Gastroesophageal sphincter (tissue), 4 donors: ENCODE results near the gene TEX48. TPM values are rescaled to one million over a fixed set of nuclear protein-coding genes. Genes with fewer than 3 reads are reported as not detected.

Source experiments
- ATAC-seq: fragments of 150-250 bp; one replicate; pipeline ENCODE4 v1.9.1; 2016; ENCODE audit warnings: mild to moderate bottlenecking, moderate library complexity
- H3K27ac ChIP-seq, 4 donors: fragments of 200-600 bp; sonication (generic) in 3 of 4; 1 replicate in 3 of 4; 2 replicates in 1 of 4; pipeline ENCODE4 v1.5.1; 2016 to 2019
- H3K27me3 ChIP-seq: fragments of 200-600 bp; sonication (generic); one replicate; pipeline ENCODE4 v1.5.1; 2019
- H3K36me3 ChIP-seq, 2 donors: fragments of 200-600 bp; sonication (generic); one replicate each; pipeline ENCODE4 v1.5.1; 2019; ENCODE audit warnings: control low read depth in 1 of 2
- H3K4me1 ChIP-seq, 3 donors: fragments of 200-600 bp; sonication (generic); 1 replicate in 2 of 3; 2 replicates in 1 of 3; pipeline ENCODE4 v1.5.1; 2016 to 2019; ENCODE audit warnings: control low read depth in 2 of 3
- H3K4me3 ChIP-seq, 2 donors: fragments of 200-600 bp; sonication (generic); one replicate each; pipeline ENCODE4 v1.5.1; 2019; ENCODE audit warnings: mild to moderate bottlenecking in 1 of 2, moderate library complexity in 1 of 2
- H3K9me3 ChIP-seq, 3 donors: fragments of 200-600 bp; sonication (generic); one replicate each; pipeline ENCODE4 v1.5.1; 2017 to 2019; ENCODE audit warnings: control low read depth in 2 of 3
- EP300 ChIP-seq: sonication (generic); formaldehyde crosslinking; IDR thresholded peaks from one replicate; pipeline ENCODE4 v1.6.1; 2017; ENCODE audit warnings: antibody characterized with exemption, mild to moderate bottlenecking
- POLR2A ChIP-seq, 2 donors: fragments of 450-650 bp; IDR thresholded peaks; one replicate each; pipeline ENCODE4 v1.6.1; 2017; ENCODE audit warnings: antibody characterized with exemption in 2 of 2, mild to moderate bottlenecking in 2 of 2, moderate library complexity in 1 of 2
- POLR2AphosphoS5 ChIP-seq: sonication (generic); formaldehyde crosslinking; IDR thresholded peaks from one replicate; pipeline ENCODE4 v1.6.1; 2017; ENCODE audit warnings: antibody characterized with exemption
- WGBS, 2 donors: methylation state at CpG; one replicate each; pipeline ENCODE4 v1.1.5; 2018; ENCODE audit warnings: low coverage in 1 of 2; 5-methylcytosine and 5-hydroxymethylcytosine counted together
- total RNA-seq, 4 donors: library from RNA; depleted of rRNA; stranded (reverse); fragments of >200 nt; gene quantifications; one replicate each; pipeline ENCODE4 v1.1.0, GENCODE V29; 2016
- TF ChIP-seq, protein P1 (sequence below), 4 experiments: fragments of 200-600 bp in 2 of 4; fragments of 450-650 bp in 2 of 4; sonication (generic) in 1 of 4; IDR thresholded peaks; one replicate each; pipeline ENCODE4 v1.5.1; 2017 to 2019; ENCODE audit warnings: antibody characterized with exemption in 4 of 4, mild to moderate bottlenecking in 2 of 4, moderate library complexity in 2 of 4

Gene TEX48
- total RNA-seq, 4 donors from 2014 or later, result not detected

DNA sequence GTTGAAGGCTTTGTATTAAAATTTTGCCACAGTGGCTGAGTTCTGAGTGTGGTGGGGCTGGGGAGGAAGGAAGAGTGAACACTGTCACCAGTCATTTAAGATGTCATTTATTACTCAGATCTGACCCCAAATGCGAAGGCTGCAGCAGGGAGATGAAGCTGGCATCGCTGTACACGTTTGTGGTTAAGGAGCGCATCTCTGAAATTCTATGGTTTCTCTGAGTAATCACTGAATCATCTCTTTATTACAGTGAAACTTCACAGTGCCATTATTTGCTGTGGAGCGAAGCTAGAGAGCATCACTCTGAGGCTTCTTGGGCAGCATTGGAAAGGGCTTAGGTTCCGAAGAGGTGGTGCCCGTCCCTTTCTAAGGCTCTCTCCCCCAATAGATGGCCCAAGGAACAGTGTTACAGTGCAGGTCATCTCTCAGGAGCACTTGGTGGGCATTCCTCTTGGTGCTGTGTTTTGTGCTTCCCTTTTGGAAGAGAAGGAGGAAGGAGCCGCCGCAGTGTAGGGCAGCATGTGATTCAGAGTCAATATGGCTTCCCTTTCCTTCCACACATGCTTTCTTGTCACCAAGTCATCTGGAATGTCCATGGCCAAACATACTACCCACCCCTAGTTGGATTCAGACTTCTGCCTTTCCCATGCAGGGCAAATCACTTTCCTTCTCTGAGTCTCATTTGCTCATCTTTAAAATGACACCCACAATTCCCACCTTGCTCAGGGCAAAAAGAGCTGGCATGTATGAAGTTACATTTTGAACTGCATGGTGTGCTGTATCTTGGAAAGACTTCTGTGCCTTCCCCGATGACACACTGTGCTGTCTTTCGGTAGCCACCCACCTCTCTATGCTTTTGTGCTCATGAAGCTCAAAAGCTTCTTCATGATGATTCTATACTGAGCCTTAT lies 9.3 kb upstream of the TEX48 start:
- no peak for TF ChIP-seq POLR2AphosphoS5
- TF ChIP-seq, protein P1, sequence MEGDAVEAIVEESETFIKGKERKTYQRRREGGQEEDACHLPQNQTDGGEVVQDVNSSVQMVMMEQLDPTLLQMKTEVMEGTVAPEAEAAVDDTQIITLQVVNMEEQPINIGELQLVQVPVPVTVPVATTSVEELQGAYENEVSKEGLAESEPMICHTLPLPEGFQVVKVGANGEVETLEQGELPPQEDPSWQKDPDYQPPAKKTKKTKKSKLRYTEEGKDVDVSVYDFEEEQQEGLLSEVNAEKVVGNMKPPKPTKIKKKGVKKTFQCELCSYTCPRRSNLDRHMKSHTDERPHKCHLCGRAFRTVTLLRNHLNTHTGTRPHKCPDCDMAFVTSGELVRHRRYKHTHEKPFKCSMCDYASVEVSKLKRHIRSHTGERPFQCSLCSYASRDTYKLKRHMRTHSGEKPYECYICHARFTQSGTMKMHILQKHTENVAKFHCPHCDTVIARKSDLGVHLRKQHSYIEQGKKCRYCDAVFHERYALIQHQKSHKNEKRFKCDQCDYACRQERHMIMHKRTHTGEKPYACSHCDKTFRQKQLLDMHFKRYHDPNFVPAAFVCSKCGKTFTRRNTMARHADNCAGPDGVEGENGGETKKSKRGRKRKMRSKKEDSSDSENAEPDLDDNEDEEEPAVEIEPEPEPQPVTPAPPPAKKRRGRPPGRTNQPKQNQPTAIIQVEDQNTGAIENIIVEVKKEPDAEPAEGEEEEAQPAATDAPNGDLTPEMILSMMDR (IDR thresholded peaks at IDR 0.05), result no peak
- no peak for TF ChIP-seq EP300
- no peak for TF ChIP-seq POLR2A (IDR thresholded peaks at IDR 0.05)
- no peaks in the 10 kb centered on the region for H3K36me3 ChIP-seq
- no peak overlapping the region for H3K4me3 ChIP-seq
- ATAC-seq, result no peak
- no peaks in the 10 kb centered on the region for H3K9me3 ChIP-seq
- 67 to 93% methylated on average over 6 to 9 of the region's 11 CpGs for WGBS, 2 donors
- H3K27ac ChIP-seq, result no peak overlapping the region
- H3K27me3 ChIP-seq, result no peaks in the 10 kb centered on the region
- no peaks in the 10 kb centered on the region for H3K4me1 ChIP-seq

DNA sequence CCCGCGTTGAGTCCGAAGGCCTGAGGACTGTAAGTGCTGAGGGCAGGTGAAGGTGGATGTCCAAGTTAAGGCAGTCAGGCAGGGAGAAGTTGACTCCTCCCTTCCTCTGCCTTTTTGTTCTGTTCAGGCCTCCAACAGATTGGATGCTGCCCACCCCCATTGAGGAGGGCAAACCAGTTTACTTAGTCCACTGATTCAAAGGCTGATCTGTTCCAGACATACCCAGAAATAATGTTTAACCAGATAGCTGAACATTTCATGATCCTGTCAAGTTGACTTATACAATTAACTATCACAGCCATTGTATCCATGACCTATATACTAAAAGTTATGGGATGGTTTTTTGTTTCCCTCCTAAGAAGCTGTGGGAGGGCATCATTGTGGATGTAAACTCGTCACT lies 8.3 kb upstream of the TEX48 start:
- WGBS, 2 donors, result 80 to 91% methylated on average over 1 of the region's 4 CpGs
- H3K4me3 ChIP-seq, result no peak overlapping the region
- TF ChIP-seq POLR2AphosphoS5 (no peak), POLR2A (IDR thresholded peaks at IDR 0.05) (no peak), EP300 (no peak)
- TF ChIP-seq, protein P1 (IDR thresholded peaks at IDR 0.05), result no peak
- no peak for ATAC-seq
- H3K27me3 ChIP-seq, result no peaks in the 10 kb centered on the region
- H3K36me3 ChIP-seq, result no peaks in the 10 kb centered on the region
- no peak overlapping the region for H3K27ac ChIP-seq
- H3K4me1 ChIP-seq, result no peaks in the 10 kb centered on the region
- no peaks in the 10 kb centered on the region for H3K9me3 ChIP-seq

DNA sequence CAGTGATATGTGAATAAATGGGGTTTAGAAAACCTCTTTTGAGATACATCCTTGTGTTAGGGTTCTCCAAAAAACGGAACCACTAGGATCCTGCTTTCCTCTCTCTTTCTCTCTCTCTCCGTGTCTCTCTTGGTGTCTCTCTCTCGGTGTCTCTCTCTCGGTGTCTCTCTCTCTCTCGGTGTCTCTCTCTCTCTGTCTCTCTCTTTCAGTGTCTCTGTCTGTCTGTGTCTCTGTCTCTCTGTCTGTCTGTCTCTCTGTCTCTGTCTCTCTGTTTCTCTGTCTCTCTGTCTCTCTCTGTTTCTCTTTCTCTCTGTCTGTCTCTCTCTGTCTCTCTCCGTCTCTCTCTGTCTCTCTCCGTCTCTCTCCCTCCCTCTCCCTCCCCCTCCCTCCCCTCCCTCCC lies 7.8 kb upstream of the TEX48 start:
- ATAC-seq, result no peak
- no peak overlapping the region for H3K4me3 ChIP-seq
- TF ChIP-seq, protein P1 (IDR thresholded peaks at IDR 0.05), result no peak
- TF ChIP-seq POLR2AphosphoS5 (no peak), EP300 (no peak), POLR2A (IDR thresholded peaks at IDR 0.05) (no peak)
- H3K4me1 ChIP-seq, result no peaks in the 10 kb centered on the region
- no peaks in the 10 kb centered on the region for H3K27me3 ChIP-seq
- WGBS, 2 donors, result 82 to 88% methylated on average over 5 to 7 of the region's 7 CpGs
- no peaks in the 10 kb centered on the region for H3K9me3 ChIP-seq
- no peak overlapping the region for H3K27ac ChIP-seq
- no peaks in the 10 kb centered on the region for H3K36me3 ChIP-seq

DNA sequence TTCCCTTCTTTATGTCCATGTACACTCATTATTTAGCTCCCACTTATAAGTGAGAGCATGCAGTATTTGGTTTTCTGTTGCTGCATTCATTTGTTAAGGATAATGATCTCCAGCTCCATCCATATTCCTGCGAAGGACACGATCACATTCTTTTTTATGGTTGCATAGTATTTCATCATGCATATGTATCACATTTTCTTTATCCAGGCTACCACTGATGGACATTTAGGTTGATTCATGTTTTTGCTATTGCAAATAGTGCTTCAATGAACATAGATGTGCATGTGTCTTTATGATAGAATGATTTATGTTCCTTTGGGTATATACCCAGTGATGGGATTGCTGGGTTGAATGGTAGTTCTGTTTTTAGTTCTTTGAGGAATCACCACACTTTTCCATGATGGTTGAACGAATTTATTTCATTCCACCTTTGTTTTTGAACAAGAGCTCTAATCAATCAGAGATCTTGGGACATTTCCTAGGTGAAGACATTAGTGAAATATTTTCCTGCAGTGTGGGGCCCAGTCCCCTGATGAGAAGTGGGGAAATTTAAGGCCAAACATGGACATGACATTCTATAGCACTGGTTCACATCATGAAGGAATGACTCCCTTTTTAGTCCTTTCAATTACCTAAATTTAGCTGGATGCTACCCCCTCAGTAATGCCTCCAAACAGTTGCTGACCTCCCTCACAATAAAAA lies 7.1 kb upstream of the TEX48 start:
- H3K36me3 ChIP-seq, result no peaks in the 10 kb centered on the region
- no peak overlapping the region for H3K27ac ChIP-seq
- H3K4me3 ChIP-seq, result no peak overlapping the region
- H3K4me1 ChIP-seq, result no peaks in the 10 kb centered on the region
- no peaks in the 10 kb centered on the region for H3K27me3 ChIP-seq
- 93 to 100% methylated on average over 2 to 3 of the region's 3 CpGs for WGBS, 2 donors
- no peak for TF ChIP-seq EP300
- no peak for TF ChIP-seq POLR2A (IDR thresholded peaks at IDR 0.05)
- no peak for TF ChIP-seq POLR2AphosphoS5
- TF ChIP-seq, protein P1 (IDR thresholded peaks at IDR 0.05), result no peak
- ATAC-seq, result no peak
- no peaks in the 10 kb centered on the region for H3K9me3 ChIP-seq
